Hematopoietic multipotent progenitor cell treated with erythropoietin and hydrocortisone succinate and interleukin-3 and kit ligand, for 17 days (in vitro differentiated cells): ENCODE results near the gene DNAJC18.
"Not testable (repeated sequence)": the region's sequence is repeated elsewhere in the genome, so short reads cannot be mapped to it uniquely, and the experiment has no call there.

Source experiments
- DNase-seq: peaks from one replicate; pipeline ENCODE4 v3.0.0-alpha.2; 2015; ENCODE audit warnings: low spot score

Gene DNAJC18

GRCh38 chr5:139461176-139461575 lies 21.9 kb upstream of the DNAJC18 start:
- DNase-seq: no peak

DNA sequence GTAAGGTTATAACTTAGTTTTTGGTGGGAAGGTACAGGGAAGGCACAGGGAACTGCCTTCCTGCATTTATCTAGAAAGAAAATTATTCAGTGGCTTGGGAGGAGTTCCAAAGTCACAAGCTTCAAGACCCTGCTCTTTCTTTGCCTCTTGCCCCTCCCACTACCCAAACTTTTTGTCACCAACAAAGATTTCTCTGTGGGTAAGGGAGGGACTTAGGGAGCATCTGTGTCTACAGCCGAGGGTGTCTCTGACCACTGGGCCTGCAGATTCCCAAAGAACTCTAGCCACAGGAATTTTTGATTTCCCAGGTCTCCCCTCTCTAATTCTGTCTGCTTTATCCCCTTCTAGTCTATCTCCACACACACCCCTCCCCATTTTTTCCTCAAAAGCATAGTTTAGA lies 21.1 kb upstream of the DNAJC18 start:
- no peak for DNase-seq

GRCh38 chr5:139459451-139459934 lies 20.2 kb upstream of the DNAJC18 start:
- DNase-seq: no peak

- DNase-seq: no peak
Measured at GRCh38 chr5:139458580-139459407, 19.5 kb upstream of the DNAJC18 start.

DNA sequence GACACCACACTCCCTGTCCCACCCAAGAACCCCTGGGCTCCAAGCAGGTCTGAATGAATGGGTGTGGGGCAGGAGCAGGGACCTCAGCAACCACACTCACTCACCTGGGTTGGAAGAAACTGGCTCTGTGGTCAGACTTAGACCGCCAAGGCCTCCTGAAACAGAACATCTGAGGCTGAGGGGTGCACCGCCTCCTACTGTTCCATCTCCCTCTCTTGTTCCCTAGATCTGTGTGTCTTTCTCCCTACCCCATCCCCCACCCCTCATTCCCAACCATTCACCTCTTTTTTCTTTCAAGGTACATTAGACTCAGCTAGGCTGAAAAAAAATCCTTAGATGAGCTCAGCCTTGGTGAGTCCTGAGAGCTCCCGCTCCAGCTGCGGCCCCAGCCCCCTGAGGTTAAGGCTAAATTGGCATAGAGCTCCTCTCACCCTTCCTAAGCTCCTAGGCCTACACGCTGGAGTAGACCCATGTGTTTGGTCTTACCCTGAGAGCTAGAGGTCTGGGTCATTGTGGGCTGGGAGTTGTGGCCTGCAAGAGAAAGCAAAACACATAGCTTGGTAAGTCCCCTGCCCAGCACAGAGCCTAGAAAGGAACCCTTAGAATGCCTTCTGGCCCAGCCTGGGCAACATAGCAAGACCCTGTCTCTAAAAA lies 18.5 kb upstream of the DNAJC18 start:
- DNase-seq: no peak

DNA sequence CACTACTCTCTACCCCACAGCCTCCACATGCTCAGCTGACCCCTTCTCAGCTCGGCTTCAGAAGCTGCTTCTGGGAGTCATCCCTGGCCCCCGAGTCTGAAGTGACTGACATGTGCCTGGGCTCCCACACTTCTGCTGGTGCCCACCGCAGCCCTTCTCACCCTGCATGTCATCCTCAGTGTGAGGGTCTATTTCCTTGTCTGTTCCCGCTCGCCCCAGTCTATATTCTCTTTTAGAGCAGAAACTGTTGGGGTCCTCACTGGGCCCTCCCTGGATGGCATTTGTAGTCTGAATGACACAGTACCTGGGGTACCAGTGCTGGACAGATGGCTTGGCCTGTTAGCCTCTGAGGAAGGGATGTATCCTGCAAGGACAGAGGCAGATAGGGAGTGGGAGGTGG lies 17.9 kb upstream of the DNAJC18 start:
- no peak for DNase-seq

DNA sequence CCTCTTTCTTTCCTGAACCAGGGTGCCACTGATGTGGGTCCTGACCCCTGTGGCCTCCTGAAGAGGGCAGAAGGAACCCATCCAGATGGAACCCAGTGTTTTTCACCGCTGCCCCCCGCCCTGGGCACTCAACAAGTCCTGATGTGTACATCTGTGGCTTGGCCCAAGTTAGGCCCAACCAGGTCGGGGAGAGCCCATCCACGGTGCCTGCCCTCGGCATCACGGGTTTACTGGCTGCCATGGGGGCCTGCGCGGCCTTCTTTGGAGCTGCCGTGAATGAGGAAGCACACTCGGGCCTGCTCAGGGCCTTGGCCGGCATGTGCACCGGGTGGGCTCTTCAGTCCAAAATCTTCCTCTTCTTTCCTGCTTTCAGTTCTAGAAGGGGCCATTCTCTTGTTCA lies 17.5 kb upstream of the DNAJC18 start:
- DNase-seq: no peak

DNA sequence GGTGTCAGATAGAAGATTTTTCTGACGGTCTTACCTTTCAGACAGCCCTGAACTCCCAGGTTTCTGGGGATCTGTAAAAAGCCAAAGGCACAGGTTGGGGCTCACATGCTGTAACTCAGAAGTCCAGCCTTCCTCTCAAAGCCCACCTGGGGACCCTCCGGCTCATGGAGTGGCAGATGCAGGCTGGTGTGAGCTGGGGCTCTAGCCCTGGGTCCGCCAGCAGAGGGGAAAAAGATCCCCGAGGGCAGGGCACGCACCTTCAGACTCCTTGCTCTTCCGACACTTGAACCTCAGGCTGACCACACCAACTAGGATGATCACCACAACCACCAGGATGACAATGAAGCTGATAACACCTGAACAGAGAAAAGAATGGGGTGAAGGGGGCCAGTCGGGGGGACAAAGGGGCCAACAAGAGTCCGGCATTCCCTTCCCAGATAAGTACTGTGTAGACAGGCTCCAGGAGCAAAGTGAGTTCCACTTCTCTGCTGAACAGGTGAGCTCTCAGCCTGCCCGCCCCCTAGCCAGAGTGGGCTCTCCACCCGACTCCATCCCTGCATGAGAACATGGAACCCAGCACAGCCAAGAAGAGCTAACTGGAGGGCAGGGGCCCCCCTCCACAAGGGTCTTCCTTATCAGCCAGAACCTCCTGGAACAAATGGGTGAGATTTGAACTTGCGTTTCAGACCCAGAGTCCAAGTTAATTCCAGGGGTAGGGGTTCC lies 15.4 kb upstream of the DNAJC18 start:
- DNase-seq: no peak

GRCh38 chr5:139453683-139454567 lies 14.6 kb upstream of the DNAJC18 start:
- no peak for DNase-seq

DNA sequence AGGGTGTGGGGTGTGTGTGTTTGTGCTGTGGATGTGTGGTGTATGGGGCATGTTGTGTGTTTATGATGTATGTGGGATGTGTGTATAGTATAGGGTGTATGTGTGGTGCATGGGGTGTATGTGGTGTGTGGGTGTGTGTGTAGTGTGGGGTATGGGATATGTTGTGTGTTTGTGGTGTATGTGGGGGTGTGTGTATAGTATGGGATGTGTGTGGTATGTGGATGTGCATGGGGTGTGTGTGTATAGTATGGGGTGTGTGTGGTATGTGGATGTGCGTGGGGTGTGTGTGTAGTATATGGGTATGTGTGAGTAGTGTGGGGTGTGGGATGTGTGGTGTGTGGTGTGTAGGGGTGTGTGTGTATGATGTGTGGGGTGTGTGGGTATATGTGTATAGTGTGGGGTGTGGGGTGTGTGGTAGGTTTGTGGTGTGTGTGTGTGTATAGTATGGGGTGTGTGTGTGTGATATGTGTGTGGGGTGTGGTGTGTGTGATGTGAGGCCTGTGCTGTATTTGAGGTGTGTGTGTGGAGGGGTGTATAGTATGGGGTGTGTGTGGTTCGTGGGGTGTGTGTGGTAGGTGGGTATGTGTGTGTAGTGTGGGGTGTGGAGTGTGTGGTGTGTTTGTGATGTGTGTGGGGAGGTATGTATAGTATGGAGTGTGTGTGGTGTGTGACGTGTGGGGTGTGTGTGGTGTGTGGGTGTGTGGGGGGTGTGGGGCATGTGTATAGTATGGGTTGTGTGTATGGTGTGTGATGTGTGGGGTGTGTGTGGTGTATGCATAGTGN lies 12.7 kb upstream of the DNAJC18 start:
- no peak for DNase-seq

DNA sequence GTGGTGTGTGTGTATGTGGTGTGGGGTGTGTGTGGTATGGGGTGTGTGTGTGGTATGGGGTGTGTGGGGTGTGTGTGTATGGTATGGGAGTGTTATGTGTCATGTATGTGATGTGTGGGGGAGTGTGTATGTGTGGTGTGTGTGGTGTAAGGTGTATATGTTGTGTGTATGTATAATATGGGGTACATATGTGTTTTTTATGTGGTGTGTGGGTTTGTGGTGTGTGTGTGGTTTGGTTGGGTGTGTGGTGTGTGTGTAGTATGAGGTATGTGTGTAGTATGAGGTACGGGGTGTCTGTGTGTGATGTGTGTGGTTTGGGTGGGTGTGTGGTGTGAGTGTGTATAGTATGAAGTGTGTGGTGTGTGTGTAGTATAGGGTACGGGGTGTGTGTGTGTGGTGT lies 11.9 kb upstream of the DNAJC18 start:
- DNase-seq: no peak

- no peak for DNase-seq
Measured at GRCh38 chr5:139446956-139447779, 7.8 kb upstream of the DNAJC18 start.

DNA sequence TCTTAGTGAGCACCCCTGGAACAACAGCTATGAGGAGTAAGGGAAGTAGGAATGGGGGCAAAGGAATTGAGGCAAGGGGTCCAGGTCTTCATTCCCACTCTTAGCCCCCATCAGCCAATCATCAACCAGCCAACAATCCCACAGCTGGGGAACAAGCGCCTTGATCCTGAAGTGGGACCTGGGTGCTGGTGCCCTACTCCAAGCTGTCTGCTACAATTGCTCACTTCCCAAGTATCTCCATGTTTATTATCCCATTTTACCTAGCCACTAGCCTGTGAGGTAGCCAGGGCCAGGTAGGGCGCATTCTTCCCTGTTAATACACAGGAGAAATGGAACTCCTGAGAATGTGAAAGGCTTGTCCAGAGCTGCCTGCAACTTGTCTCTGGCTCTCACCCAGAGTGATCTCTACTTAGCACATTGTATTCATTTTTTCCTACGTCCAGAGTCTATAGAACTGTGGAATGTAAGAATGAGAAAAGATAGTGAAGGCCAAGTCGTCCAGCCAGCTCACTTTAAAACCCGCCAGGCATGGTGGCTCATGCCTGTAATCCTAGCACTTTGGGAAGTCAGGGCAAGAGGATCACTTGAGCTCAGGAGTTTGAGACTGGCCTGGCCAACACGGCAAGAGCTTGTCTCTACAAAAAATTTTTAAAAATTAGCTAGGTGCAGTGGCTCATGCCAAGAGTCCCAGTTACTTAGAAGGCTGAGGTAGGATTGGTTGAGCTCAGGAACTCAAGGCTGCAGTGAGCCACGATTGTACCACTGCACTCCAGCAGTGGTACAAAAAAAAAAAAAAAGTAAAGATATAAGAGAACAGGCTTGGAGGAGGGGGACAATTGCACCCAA lies 6.2 kb upstream of the DNAJC18 start:
- DNase-seq: no peak

DNA sequence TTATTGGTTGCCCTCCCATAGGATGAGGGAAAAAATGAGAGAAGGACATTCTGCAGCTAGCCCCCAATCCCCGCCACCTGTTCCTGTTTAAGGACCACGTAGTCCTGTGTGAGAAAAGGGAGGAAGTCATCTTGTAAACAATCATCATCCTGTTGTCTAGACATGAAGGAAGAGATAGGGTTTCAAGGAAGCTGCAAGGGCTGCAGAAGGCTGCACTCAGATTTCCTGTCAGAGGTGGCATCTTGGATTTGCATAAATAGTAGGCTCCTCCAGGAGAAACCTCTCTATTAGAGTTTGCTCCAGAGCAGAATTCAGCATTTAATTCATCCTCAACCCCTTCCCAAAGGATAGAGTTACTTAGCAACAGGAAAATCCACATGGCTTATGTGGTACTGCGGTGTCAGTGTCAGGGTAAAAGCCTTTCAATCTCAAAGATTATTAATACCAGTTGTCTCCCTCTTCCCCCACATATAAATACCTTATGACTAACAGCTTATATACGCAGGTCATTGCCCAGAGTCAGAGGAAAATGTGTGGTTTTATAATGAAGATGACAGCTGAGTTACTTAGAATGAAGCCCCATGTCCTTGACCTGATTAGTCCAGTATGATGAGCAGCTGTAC lies 4.6 kb upstream of the DNAJC18 start:
- no peak for DNase-seq

DNA sequence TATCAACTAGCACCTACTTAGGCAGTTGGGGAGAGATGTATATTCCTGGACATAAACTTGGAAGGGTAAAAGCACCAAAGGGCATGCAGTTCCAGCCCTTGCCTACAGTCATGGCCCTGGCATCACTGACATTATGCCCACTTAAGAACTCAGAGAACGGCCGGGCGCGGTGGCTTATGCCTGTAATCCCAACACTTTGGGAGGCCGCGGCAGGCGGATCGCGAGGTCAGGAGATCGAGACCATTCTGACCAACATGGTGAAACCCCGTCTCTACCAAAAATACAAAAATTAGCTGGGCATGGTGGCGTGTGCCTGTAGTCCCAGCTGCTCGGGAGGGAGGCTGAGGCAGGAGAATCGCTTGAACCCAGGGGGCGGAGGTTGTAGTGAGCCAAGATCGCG lies 1.1 kb upstream of the DNAJC18 start:
- not testable (repeated sequence) for DNase-seq

DNA sequence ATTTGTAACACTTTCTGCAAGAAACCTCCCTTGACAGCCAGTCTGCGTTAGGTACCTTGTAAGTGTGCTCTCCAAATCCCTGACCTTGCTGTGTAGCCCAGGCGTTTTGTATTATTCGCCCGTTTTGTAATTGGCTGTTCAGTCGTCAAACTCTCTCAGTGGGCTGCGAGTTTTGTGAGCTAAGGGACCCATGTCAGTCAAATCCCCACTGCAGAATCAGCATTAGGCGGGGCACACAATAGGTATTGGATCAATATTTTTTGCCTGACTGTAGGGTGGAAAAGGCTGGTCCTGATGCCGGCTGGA lies 665 bp downstream of the DNAJC18 start:
- DNase-seq: no peak

- DNase-seq: no peak
Measured at GRCh38 chr5:139435676-139436075, 3.6 kb downstream of the DNAJC18 start.

DNA sequence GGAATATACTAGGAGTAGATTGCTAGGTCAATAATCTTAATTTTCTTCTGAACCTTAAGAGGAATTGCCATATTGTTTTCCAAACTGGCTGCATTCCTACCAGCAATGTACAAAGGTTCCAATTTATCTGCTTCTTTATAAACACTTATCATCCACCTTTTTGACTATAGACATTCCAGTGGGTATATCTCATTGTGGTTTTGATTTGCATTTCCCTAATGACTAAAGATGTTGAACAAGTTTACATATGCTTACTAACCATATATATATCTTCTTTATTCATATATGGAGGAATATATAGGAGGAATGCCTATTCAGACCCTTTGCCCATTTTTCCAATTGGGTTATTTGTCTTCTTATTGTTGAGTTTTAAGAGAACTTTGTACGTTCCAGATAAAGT lies 7.6 kb downstream of the DNAJC18 start:
- no peak for DNase-seq

- no peak for DNase-seq
Measured at GRCh38 chr5:139430015-139430414, 9.3 kb downstream of the DNAJC18 start.
